Spleen (tissue), 11 donors: ENCODE results near the gene CSNK2A2. TPM values are rescaled to one million over a fixed set of nuclear protein-coding genes. Genes with fewer than 3 reads are reported as not detected.

Experiments used
- DNase-seq: peaks from one replicate; pipeline ENCODE4 v3.0.0-alpha.2; 2020
- H3K27ac ChIP-seq, 8 donors: fragments of 200-600 bp; sonication (generic) in 7 of 8; 1 replicate in 4 of 8; 2 replicates in 4 of 8; pipeline versions ENCODE4 v1.5.0 to v1.8.0; 2016 to 2021; ENCODE audit warnings: inconsistent platforms in 4 of 8, mild to moderate bottlenecking in 4 of 8, moderate library complexity in 1 of 8
- H3K27me3 ChIP-seq, 7 donors: fragments of 200-600 bp; sonication (generic) in 6 of 7; replicated peaks in 1 of 7; 1 replicate in 4 of 7; 2 replicates in 3 of 7; pipeline versions ENCODE4 v1.5.0 to v1.8.0; 2016 to 2021; ENCODE audit warnings: inconsistent platforms in 3 of 7, mild to moderate bottlenecking in 1 of 7
- H3K36me3 ChIP-seq, 6 donors: fragments of 200-600 bp; sonication (generic) in 5 of 6; 1 replicate in 4 of 6; 2 replicates in 2 of 6; pipeline versions ENCODE4 v1.5.0 to v1.8.0; 2016 to 2021; ENCODE audit warnings: inconsistent platforms in 2 of 6
- H3K4me1 ChIP-seq, 6 donors: fragments of 200-600 bp; sonication (generic) in 5 of 6; 1 replicate in 3 of 6; 2 replicates in 3 of 6; pipeline versions ENCODE4 v1.5.0 to v1.8.0; 2016 to 2021; ENCODE audit warnings: inconsistent platforms in 3 of 6
- H3K4me3 ChIP-seq, 8 donors: fragments of 200-600 bp; sonication (generic) in 7 of 8; 1 replicate in 4 of 8; 2 replicates in 4 of 8; pipeline versions ENCODE4 v1.5.0 to v1.8.0; 2016 to 2021; ENCODE audit warnings: inconsistent platforms in 4 of 8, mild to moderate bottlenecking in 4 of 8, moderate library complexity in 2 of 8
- H3K9me3 ChIP-seq, 8 donors: fragments of 200-600 bp; sonication (generic) in 7 of 8; 1 replicate in 4 of 8; 2 replicates in 4 of 8; pipeline versions ENCODE4 v1.5.0 to v1.8.0; 2016 to 2021; ENCODE audit warnings: inconsistent platforms in 4 of 8
- CTCF ChIP-seq, 11 experiments: fragments of 200-600 bp in 7 of 11; fragments of 450-650 bp in 4 of 11; sonication (generic) in 4 of 11; IDR thresholded peaks in 8 of 11; conservative IDR thresholded peaks in 3 of 11; 1 replicate in 7 of 11; 2 replicates in 4 of 11; pipeline versions ENCODE4 v1.4.0 to v1.8.0; 2016 to 2021; ENCODE audit warnings: antibody characterized with exemption in 11 of 11, inconsistent platforms in 4 of 11, mild to moderate bottlenecking in 1 of 11
- POLR2A ChIP-seq, 3 donors: fragments of 450-650 bp; IDR thresholded peaks; one replicate each; pipeline ENCODE4 v1.5.1; 2017; ENCODE audit warnings: antibody characterized with exemption in 3 of 3, mild to moderate bottlenecking in 1 of 3
- POLR2AphosphoS5 ChIP-seq, 3 donors: sonication (generic); formaldehyde crosslinking; IDR thresholded peaks; one replicate each; pipeline ENCODE4 v1.5.1; 2017; ENCODE audit warnings: antibody characterized with exemption in 3 of 3
- WGBS, 5 donors: extraction: QIAGEN DNeasy Blood & Tissue Kit in 3 of 5; methylation state at CpG; one replicate each; pipeline versions ENCODE4 v1.1.5 to v1.1.7; 2013 to 2018; 5-methylcytosine and 5-hydroxymethylcytosine counted together
- intact Hi-C: fragments of 100-400 bp; cut with DNase I; formaldehyde crosslinking; loops from one replicate; pipeline ENCODE4 v1.15.0; 2023; ENCODE audit warnings: low total_unique reads
- polyA plus RNA-seq, 3 donors: library from polyadenylated mRNA; stranded (reverse); fragments of 200-250 nt; gene quantifications; one replicate each; pipeline ENCODE4 v1.2.1, GENCODE V29; 2013
- total RNA-seq, 7 donors: library from RNA; depleted of rRNA in 3 of 7; stranded (reverse); fragments of >200 nt in 3 of 7; fragmentation: NEBNext Ultra II Directional in 4 of 7; extraction: Animal tissue kit (Norgen Biotek cat#: 25700) in 4 of 7; gene quantifications; one replicate each; pipeline versions ENCODE4 v1.1.0 to v1.2.1, GENCODE V29; 2016 to 2021
- donor health status: healthy with polysubstance abuse.
- donor health status: DM: no; HTN: no; CAD: no; lungs with moderate emphysema.
- donor health status: DM: no; HTN: no; CAD: no.
- donor health status: Bipolar disorder and iron deficiency.
- donor health status: healthy.
- donor health status: DM: no; HTN: no; CAD: no.
- donor health status: DM: yes; HTN: yes; CAD: no.

Gene CSNK2A2
- total and polyA plus RNA-seq, 10 donors, result 17.7 to 62.2 (median 41.9) TPM

- 78 to 96% (median 91%) methylated on average over 3 of the region's 3 CpGs for WGBS, 5 donors
- Histone ChIP-seq H3K27ac (no peak overlapping the region), H3K4me1 (no peaks in the 10 kb centered on the region), H3K36me3 (no peaks in the 10 kb centered on the region), H3K27me3 (peaks cover 0 to 8% (median 0%) of the 10 kb centered on the region in 7 donors), H3K9me3 (no peaks in the 10 kb centered on the region), H3K4me3 (no peak overlapping the region)
- DNase-seq, result no peak
- intact Hi-C loops, result no loop called here
- no peak for TF ChIP-seq POLR2AphosphoS5 (IDR thresholded peaks at IDR 0.05)
These were observed 28.9 kb upstream of the CSNK2A2 start for GRCh38 chr16:58226790-58227189.

- H3K36me3 ChIP-seq, result no peaks in the 10 kb centered on the region
- no peak overlapping the region for H3K4me3 ChIP-seq
- H3K4me1 ChIP-seq, result no peaks in the 10 kb centered on the region
- whole genome bisulfite sequencing, 5 donors, result 78 to 88% (median 81%) methylated on average over 8 of the region's 8 CpGs
- intact Hi-C loops, result no loop called here
- no peak overlapping the region for H3K27ac ChIP-seq
- peaks cover 0 to 8% (median 0%) of the 10 kb centered on the region in 7 donors for H3K27me3 ChIP-seq
- TF ChIP-seq POLR2AphosphoS5 (IDR thresholded peaks at IDR 0.05) (no peak), CTCF (IDR thresholded peaks at IDR 0.05 in 8 of 11, conservative IDR thresholded peaks at IDR 0.05 in 3 of 11) (no peak), POLR2A (IDR thresholded peaks at IDR 0.05) (no peak)
- DNase-seq, result no peak
- no peaks in the 10 kb centered on the region for H3K9me3 ChIP-seq
These were observed 28.2 kb upstream of the CSNK2A2 start for GRCh38 chr16:58225965-58226602.

GRCh38 chr16:58222532-58223316 lies 24.8 kb upstream of the CSNK2A2 start:
- intact Hi-C loops, result no loop called here
- Histone ChIP-seq H3K9me3 (peaks cover 0 to 5% (median 0%) of the 10 kb centered on the region in 8 donors), H3K27me3 (peaks cover 0 to 8% (median 0%) of the 10 kb centered on the region in 7 donors), H3K27ac (no peak overlapping the region), H3K4me1 (no peaks in the 10 kb centered on the region), H3K4me3 (no peak overlapping the region), H3K36me3 (no peaks in the 10 kb centered on the region)
- no peak for TF ChIP-seq CTCF (IDR thresholded peaks at IDR 0.05 in 8 of 11, conservative IDR thresholded peaks at IDR 0.05 in 3 of 11)
- TF ChIP-seq POLR2A (IDR thresholded peaks at IDR 0.05), result no peak
- no peak for TF ChIP-seq POLR2AphosphoS5 (IDR thresholded peaks at IDR 0.05)
- no peak for DNase-seq
- 84 to 88% (median 86%) methylated on average over 7 of the region's 7 CpGs for WGBS, 5 donors

GRCh38 chr16:58219432-58219831 lies 21.5 kb upstream of the CSNK2A2 start:
- Histone ChIP-seq H3K36me3 (no peaks in the 10 kb centered on the region), H3K27me3 (peaks cover 0 to 6% (median 0%) of the 10 kb centered on the region in 7 donors), H3K27ac (no peak overlapping the region), H3K4me3 (no peak overlapping the region), H3K4me1 (no peaks in the 10 kb centered on the region), H3K9me3 (peaks cover 0 to 14% (median 0%) of the 10 kb centered on the region in 8 donors)
- intact Hi-C loops, result no loop called here
- TF ChIP-seq CTCF (IDR thresholded peaks at IDR 0.05 in 8 of 11, conservative IDR thresholded peaks at IDR 0.05 in 3 of 11) (no peak), POLR2A (IDR thresholded peaks at IDR 0.05) (no peak), POLR2AphosphoS5 (IDR thresholded peaks at IDR 0.05) (no peak)
- no peak for DNase-seq
